NCI-H2107 treated with DMSO at 0.1 percent for 48 hours (cell line): ENCODE data around the gene NTRK1.

ENCODE experiments used
- DNase-seq: peaks from one replicate; lab custom pipeline; 2025; ENCODE audit not compliant: unreplicated experiment; lab: John Stamatoyannopoulos, UW

The NTRK1 gene

GRCh38 chr1:156836892-156837291 lies 23.8 kb upstream of the NTRK1 start:
- DNase-seq = no peak

GRCh38 chr1:156838972-156839371 lies 21.7 kb upstream of the NTRK1 start:
- peak; percentile 23 for DNase-seq

GRCh38 chr1:156839426-156840109 lies 21.1 kb upstream of the NTRK1 start:
- peak; percentile 16 for DNase-seq

- no peak for DNase-seq
These were observed 20.3 kb upstream of the NTRK1 start for GRCh38 chr1:156840186-156840897.

GRCh38 chr1:156840898-156841279 lies 19.8 kb upstream of the NTRK1 start:
- no peak for DNase-seq

GRCh38 chr1:156841295-156841855 lies 19.3 kb upstream of the NTRK1 start:
- DNase-seq = no peak

GRCh38 chr1:156842618-156843300 lies 17.9 kb upstream of the NTRK1 start:
- no peak for DNase-seq

- DNase-seq = no peak
These were observed 16.6 kb upstream of the NTRK1 start for GRCh38 chr1:156844102-156844501.

- DNase-seq = no peak
These were observed 16.0 kb upstream of the NTRK1 start for GRCh38 chr1:156844638-156845037.

- no peak for DNase-seq
These were observed 15.4 kb upstream of the NTRK1 start for GRCh38 chr1:156845055-156845952.

GRCh38 chr1:156845953-156846545 lies 14.6 kb upstream of the NTRK1 start:
- no peak for DNase-seq

GRCh38 chr1:156846643-156847042 lies 14.0 kb upstream of the NTRK1 start:
- no peak for DNase-seq

- DNase-seq = no peak
These were observed 12.8 kb upstream of the NTRK1 start for GRCh38 chr1:156847591-156848460.

- no peak for DNase-seq
These were observed 12.1 kb upstream of the NTRK1 start for GRCh38 chr1:156848461-156849150.

GRCh38 chr1:156849151-156849496 lies 11.5 kb upstream of the NTRK1 start:
- DNase-seq = no peak

GRCh38 chr1:156851779-156852417 lies 8.8 kb upstream of the NTRK1 start:
- no peak for DNase-seq

GRCh38 chr1:156852418-156852874 lies 8.2 kb upstream of the NTRK1 start:
- peak; percentile 77 for DNase-seq

- DNase-seq = no peak
These were observed 6.9 kb upstream of the NTRK1 start for GRCh38 chr1:156853761-156854160.
